Adipocyte (in vitro differentiated cells): ENCODE results near the gene PPM1K.

Experiments
- DNase-seq: peaks from one replicate; pipeline ENCODE4 v3.0.0-alpha.2; 2015; ENCODE audit warnings: low read depth
- H3K27me3 ChIP-seq: replicated peaks from 2 replicates; pipeline ENCODE4 v1.7.0; 2013; ENCODE audit warnings: mild to moderate bottlenecking, low read length, moderate library complexity; ENCODE audit not compliant: control insufficient read depth, insufficient read depth
- H3K36me3 ChIP-seq: 2 replicates; pipeline ENCODE4 v1.7.0; 2013; ENCODE audit warnings: low read length, mild to moderate bottlenecking, moderate library complexity; ENCODE audit not compliant: control insufficient read depth, insufficient read depth, severe bottlenecking
- H3K4me1 ChIP-seq: 2 replicates; pipeline ENCODE4 v1.7.0; 2013; ENCODE audit warnings: mild to moderate bottlenecking, low read length, moderate library complexity; ENCODE audit not compliant: control insufficient read depth, insufficient read depth
- H3K4me3 ChIP-seq: 2 replicates; pipeline ENCODE4 v1.7.0; 2013; ENCODE audit warnings: mild to moderate bottlenecking, low read length, moderate library complexity
- H3K9ac ChIP-seq: 2 replicates; pipeline ENCODE4 v1.7.0; 2013; ENCODE audit warnings: mild to moderate bottlenecking, low read length, moderate library complexity
- H3K9me3 ChIP-seq: 2 replicates; pipeline ENCODE4 v1.7.0; 2013; ENCODE audit warnings: mild to moderate bottlenecking, low read length, moderate library complexity; ENCODE audit not compliant: control insufficient read depth

PPM1K gene

DNA sequence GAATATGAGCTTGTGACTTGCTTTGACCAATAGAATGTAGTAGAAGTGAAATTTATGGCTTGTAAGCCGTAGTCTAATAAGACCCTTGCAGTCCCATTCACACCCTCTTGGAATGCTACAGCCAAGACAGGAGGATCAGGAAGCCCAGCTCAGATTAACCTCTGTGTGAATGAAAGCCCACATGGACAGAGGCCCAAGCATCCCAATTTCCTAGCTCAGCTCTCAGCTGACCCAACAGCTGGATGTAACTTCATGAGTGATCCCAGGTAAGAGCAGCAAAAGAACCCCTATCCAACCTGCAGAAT, 12.8 kb upstream of the PPM1K start:
- no peak overlapping the region for H3K4me3 ChIP-seq
- H3K27me3 ChIP-seq: no peaks in the 10 kb centered on the region
- no peak for DNase-seq
- no peak overlapping the region for H3K9ac ChIP-seq
- H3K4me1 ChIP-seq: no peaks in the 10 kb centered on the region
- no peaks in the 10 kb centered on the region for H3K9me3 ChIP-seq
- H3K36me3 ChIP-seq: no peaks in the 10 kb centered on the region

DNA sequence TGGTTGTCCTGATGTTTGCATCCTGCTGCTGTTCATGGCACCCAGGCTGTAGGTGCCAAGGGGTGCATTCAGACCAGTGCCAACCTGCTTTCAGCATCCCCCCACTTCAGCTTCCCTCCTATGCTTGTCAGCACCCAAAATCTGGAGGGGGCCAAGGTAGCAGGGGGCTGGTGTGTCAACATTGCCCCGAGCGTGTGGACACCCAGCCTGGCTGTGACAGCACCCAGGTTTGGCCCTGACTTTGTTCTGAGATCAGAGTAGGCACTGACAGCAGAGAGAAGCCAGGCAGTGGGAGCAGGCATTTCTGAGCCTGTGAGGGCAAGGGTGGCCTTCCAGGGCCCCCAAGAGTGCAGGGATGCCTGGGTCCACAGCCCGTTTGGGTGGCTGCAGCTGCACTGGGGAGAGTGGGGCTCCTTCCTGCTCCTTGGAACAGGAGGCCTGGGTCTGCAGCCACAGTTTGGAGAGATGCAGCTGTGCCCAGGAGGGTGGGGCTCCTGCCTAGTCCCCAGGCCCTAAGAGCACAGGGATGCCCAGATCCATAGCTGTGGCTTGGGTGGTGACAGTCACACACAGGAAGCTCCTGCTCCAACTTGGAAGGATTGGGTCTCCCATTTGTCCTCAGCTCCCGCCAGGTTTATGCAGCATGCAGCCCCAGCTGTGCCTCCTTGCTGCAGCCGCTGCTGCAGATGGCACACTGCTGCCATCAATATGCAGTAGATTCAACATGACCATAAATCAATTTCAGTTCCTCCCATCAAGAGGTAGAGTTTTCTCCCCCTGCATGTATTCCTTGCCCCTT, 12.3 kb upstream of the PPM1K start:
- H3K36me3 ChIP-seq: no peaks in the 10 kb centered on the region
- no peaks in the 10 kb centered on the region for H3K4me1 ChIP-seq
- H3K4me3 ChIP-seq: no peak overlapping the region
- H3K9me3 ChIP-seq: no peaks in the 10 kb centered on the region
- no peak for DNase-seq
- H3K9ac ChIP-seq: no peak overlapping the region
- H3K27me3 ChIP-seq: no peaks in the 10 kb centered on the region

DNA sequence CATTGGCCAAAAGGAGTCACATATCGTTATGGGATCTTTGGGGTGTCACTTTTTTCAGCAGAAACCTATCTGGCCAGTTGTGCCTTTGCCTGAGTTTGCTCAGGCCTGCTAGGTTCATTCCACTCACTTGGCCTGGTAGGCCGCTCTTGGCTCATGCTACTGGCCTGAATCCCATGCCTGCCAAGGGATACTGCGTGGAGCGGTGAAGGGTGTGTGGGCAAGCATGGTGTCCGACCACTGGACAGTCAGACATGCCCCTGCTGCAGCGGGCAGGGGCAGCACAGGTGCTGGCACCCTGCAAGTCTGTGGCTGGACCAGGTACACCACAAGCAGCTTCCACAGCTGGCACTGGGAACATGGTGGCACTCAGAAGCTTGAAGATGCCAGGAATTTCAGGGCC, 11.3 kb upstream of the PPM1K start:
- Histone ChIP-seq H3K36me3 (no peaks in the 10 kb centered on the region), H3K27me3 (no peaks in the 10 kb centered on the region), H3K4me3 (no peak overlapping the region), H3K4me1 (no peaks in the 10 kb centered on the region), H3K9me3 (no peaks in the 10 kb centered on the region), H3K9ac (no peak overlapping the region)
- DNase-seq: no peak

DNA sequence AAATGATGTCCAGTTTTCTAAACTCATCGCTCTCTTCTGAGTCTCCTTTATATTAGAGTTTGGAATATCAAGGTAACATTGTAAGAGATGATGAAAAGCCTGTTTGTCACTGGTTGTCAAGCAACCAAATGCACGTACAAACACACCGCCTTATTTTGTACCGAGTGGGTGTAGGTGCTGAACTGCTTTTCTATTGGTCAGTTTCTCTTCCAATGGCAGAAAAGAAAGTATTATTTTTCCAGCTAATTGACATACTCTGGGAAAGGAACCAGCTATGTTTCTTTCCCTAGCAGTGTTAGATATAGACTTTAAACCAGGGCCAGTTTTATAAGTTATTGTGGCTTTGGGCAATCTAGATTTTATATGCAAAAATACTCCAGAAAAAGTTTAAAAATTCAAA, 6.6 kb upstream of the PPM1K start:
- H3K9me3 ChIP-seq: no peaks in the 10 kb centered on the region
- peak; percentile 60 for DNase-seq

DNA sequence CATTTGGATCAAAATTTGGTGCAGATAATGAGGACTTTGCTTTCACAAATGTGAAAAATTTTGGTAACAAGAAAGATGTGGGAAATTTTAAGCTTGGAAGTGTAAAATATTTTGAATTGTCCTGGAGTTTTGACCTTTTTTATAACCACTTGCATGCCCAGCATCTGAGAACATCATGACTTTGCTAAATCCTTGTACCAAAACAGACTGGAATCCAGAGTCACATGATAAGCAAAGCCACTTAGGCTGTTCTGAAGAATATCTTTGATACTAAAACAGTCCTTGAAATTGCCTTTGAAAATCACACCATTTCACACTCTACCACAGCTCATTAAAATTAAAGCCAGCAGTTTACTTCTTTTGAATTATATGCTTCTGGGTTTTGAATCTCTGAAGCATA, 2.5 kb upstream of the PPM1K start:
- Histone ChIP-seq H3K9me3 (no peaks in the 10 kb centered on the region), H3K4me1 (peaks cover 23% of the 10 kb centered on the region), H3K36me3 (no peaks in the 10 kb centered on the region), H3K27me3 (no peaks in the 10 kb centered on the region), H3K9ac (peak overlapping the region; percentile 59), H3K4me3 (no peak overlapping the region)
- peak; percentile 39 for DNase-seq

More for the DNA sequence above, 6.6 kb upstream of the PPM1K start:
- H3K4me1 ChIP-seq: peaks cover 7% of the 10 kb centered on the region
- H3K9ac ChIP-seq: no peak overlapping the region
- no peak overlapping the region for H3K4me3 ChIP-seq
- H3K36me3 ChIP-seq: no peaks in the 10 kb centered on the region
- no peaks in the 10 kb centered on the region for H3K27me3 ChIP-seq

DNA sequence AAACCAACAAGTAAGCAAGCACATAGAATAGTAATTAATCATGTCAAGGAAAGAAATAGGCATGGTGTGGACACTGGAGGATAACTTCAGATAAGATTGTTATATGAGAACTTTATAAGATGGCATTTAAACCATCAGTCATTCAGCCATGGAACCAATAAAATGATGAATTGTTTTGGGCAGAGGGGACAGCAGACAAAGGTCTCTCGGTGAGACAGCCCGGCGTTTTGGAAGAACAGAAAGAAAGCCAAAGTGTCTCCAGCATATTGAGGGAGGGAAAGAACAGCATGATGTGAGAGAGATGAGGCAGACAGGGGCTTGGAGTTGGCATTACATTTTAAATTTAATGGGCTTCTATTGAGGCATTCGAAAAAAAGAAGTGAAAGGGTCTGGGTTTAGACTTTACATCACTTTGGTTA, 883 bp upstream of the PPM1K start:
- Histone ChIP-seq H3K27me3 (no peaks in the 10 kb centered on the region), H3K36me3 (no peaks in the 10 kb centered on the region), H3K4me3 (peak overlapping the region; percentile 97), H3K4me1 (peaks cover 23% of the 10 kb centered on the region), H3K9ac (peak overlapping the region; percentile 76), H3K9me3 (no peaks in the 10 kb centered on the region)
- DNase-seq: no peak

DNA sequence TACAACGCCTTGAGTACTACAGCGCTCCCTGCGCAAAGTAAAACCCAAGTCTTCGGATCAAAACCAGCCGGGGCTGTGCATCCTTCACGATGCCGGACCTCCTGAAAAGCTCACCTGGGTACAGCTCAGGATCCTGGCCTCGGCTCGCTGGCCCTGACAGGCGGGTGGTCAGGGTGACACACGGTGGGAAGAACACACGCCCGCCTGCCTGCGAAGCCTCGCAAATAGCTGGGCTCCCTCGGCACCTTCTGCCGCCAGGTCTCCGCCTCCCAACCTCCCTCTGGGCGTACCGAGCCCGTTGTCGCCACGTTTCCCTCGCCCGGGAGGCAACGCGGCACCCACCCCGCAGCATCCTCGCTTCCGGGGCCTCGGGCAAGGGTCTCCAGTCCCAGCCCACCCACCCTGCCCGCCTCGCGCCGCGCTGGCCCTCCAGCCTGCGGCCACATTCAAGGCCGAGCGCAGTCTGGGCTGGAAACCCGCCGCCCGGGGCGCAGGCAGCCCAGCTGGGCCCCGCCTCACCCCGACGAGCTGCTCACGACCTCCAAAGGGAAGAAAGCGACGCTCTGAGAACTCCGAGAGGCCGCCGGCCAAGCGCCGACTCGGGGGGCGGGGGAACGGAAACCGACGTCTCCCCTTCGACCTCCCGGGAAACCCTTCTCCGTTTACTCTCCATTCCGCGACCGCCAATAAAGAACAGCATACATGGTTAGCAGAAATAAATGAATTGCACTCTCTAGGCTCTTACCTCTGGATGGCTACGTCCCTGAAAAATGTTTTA, 511 bp downstream of the PPM1K start:
- H3K4me1 ChIP-seq: peaks cover 23% of the 10 kb centered on the region
- H3K36me3 ChIP-seq: no peaks in the 10 kb centered on the region
- peak overlapping the region; percentile 94 for H3K9ac ChIP-seq
- peak; percentile 86 for DNase-seq
- H3K4me3 ChIP-seq: peak overlapping the region; percentile 97
- no peaks in the 10 kb centered on the region for H3K9me3 ChIP-seq
- H3K27me3 ChIP-seq: no peaks in the 10 kb centered on the region

DNA sequence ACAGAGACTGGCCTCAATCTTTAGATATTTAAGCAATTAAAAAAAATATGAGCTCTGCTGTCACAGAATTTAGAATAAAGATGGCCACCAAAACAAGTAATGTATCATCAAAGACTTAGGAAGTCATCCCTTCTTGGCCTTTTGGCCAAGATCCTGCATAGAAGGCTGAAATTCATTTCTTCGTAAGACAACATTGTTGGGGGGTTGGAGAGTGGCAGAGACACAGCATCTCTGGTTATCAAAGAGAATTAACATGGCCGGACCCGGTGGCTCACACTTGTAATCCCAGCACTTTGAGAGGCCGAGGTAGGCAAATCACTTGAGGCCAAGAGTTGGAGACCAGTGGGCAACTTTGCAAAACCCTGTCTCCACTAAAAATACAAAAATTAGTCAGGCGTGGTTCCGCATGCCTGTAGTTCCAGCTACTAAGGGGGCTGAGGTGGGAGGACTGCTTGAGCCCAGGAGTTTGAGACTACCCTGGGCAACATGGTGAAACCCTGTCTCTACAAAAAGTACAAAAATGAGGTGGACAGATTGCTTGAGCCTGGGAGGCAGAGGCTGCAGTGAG, 4.0 kb downstream of the PPM1K start:
- H3K27me3 ChIP-seq: no peaks in the 10 kb centered on the region
- no peak overlapping the region for H3K9ac ChIP-seq
- peaks cover 3% of the 10 kb centered on the region for H3K36me3 ChIP-seq
- H3K4me1 ChIP-seq: peaks cover 11% of the 10 kb centered on the region
- DNase-seq: no peak
- H3K9me3 ChIP-seq: peaks cover 4% of the 10 kb centered on the region
- H3K4me3 ChIP-seq: no peak overlapping the region

DNA sequence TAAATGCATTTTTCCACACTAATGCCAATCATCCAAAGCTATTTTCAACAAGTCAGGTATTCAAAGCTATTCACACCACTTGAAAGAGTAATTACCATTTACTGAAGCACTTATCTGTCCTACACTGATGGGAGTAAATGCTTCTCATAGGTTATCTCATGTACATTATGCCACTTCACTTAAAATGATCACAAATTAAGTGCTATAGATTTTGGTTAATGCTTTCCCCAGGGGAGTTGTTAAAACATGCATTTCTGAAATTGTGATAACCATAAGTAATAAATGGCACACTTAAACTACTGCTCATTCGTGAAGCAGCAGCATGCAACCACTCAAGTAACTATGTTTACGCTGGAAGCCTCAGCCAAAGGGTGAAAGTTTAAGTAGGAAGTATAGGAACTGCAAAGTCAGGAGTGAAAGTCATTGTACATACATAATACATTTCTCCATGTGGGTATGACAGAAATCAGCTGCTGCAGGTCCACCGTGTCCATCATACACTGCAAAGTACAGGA, 6.6 kb downstream of the PPM1K start:
- peaks cover 3% of the 10 kb centered on the region for H3K36me3 ChIP-seq
- no peak overlapping the region for H3K9ac ChIP-seq
- H3K4me1 ChIP-seq: peaks cover 4% of the 10 kb centered on the region
- no peak for DNase-seq
- no peak overlapping the region for H3K4me3 ChIP-seq
- H3K27me3 ChIP-seq: no peaks in the 10 kb centered on the region
- peaks cover 4% of the 10 kb centered on the region for H3K9me3 ChIP-seq

DNA sequence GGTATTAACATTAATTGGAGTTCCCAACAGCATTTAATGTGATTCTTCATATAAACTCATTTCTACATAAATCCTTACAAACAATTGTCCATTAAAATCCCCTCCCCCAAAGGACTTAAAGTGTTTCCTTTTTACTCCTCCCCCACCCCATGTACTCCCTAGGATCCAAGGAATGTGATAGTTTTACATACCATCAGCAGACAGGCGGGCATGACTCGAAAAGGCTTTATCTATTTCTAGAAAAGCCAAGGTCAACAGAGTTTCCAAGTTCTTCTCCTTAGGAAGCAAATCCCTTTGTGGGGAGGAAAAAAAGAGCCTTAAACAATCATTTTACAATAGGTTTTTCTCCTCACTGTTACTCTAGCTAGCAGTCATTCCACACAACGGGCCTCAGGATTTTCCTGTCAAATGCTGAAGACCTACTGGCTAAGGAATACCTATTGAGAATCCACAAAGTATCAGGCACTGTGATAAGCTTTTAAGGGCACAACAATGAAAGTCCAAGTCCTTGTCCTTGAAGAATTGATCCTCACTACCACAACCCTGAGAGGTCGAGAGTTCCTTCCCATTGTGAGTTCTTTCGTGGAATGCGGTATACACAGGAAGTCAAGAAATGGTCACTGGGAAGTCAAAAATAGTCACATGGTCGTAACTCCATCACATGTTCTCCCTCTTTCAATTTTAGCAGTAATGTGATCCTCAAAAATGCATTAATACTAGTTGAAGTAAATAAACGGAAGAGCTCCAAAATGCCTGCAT, 7.2 kb downstream of the PPM1K start:
- Histone ChIP-seq H3K9ac (no peak overlapping the region), H3K9me3 (peaks cover 4% of the 10 kb centered on the region), H3K4me3 (no peak overlapping the region), H3K27me3 (no peaks in the 10 kb centered on the region), H3K36me3 (peaks cover 3% of the 10 kb centered on the region), H3K4me1 (no peaks in the 10 kb centered on the region)
- no peak for DNase-seq
